Heart left ventricle (tissue), 16 donors: ENCODE measurements around the gene NOX4. TPM values are rescaled to one million over a fixed set of nuclear protein-coding genes. Genes with fewer than 3 reads are reported as not detected.
"Not testable (repeated sequence)": the region's sequence is repeated elsewhere in the genome, so short reads cannot be mapped to it uniquely, and the experiment has no call there.

Experiments used
- ATAC-seq, 4 donors: fragments of 200-7000 bp; cut with Tn5 transposase; one replicate each; pipeline ENCODE4 v1.9.1; 2020 to 2022; ENCODE audit warnings: moderate library complexity in 4 of 4, mild to moderate bottlenecking in 3 of 4, moderate number of reproducible peaks in 1 of 4
- DNase-seq, 5 donors: peaks; one replicate each; pipeline ENCODE4 v3.0.0-alpha.2; 2020
- H3K27ac ChIP-seq, 12 donors: fragments of 200-600 bp; sonication (generic) in 4 of 12; one replicate each; pipeline versions ENCODE4 v1.5.0 to v1.8.0; 2016 to 2022; ENCODE audit warnings: mild to moderate bottlenecking in 2 of 12
- H3K27me3 ChIP-seq, 9 donors: fragments of 200-600 bp; sonication (generic) in 2 of 9; one replicate each; pipeline versions ENCODE4 v1.5.1 to v1.8.0; 2016 to 2022; ENCODE audit warnings: mild to moderate bottlenecking in 3 of 9
- H3K36me3 ChIP-seq, 9 donors: fragments of 200-600 bp; sonication (generic) in 2 of 9; one replicate each; pipeline versions ENCODE4 v1.5.0 to v1.8.0; 2018 to 2022; ENCODE audit warnings: mild to moderate bottlenecking in 2 of 9
- H3K4me1 ChIP-seq, 12 donors: fragments of 200-600 bp; sonication (generic) in 4 of 12; one replicate each; pipeline versions ENCODE4 v1.5.0 to v1.8.0; 2016 to 2022; ENCODE audit warnings: mild to moderate bottlenecking in 3 of 12
- H3K4me3 ChIP-seq, 12 donors: fragments of 200-600 bp; sonication (generic) in 4 of 12; one replicate each; pipeline versions ENCODE4 v1.5.0 to v1.8.0; 2017 to 2022; ENCODE audit warnings: mild to moderate bottlenecking in 9 of 12, moderate library complexity in 4 of 12
- H3K9me3 ChIP-seq, 12 donors: fragments of 200-600 bp; sonication (generic) in 4 of 12; one replicate each; pipeline versions ENCODE4 v1.5.0 to v1.8.0; 2016 to 2022; ENCODE audit warnings: mild to moderate bottlenecking in 1 of 12
- POLR2A ChIP-seq, 2 donors: fragments of 450-650 bp; IDR thresholded peaks; one replicate each; pipeline ENCODE4 v1.6.1; 2017; ENCODE audit warnings: antibody characterized with exemption in 2 of 2, mild to moderate bottlenecking in 2 of 2, moderate library complexity in 2 of 2
- WGBS, 4 donors: extraction: QIAGEN DNeasy Blood & Tissue Kit in 2 of 4; methylation state at CpG; one replicate each; pipeline versions ENCODE4 v1.1.5 to v1.1.7; 2013 to 2018; 5-methylcytosine and 5-hydroxymethylcytosine counted together
- intact Hi-C, 10 donors: fragments of 100-400 bp; cut with DNase I; formaldehyde crosslinking; loops; one replicate each; pipeline versions ENCODE4 v1.11.1 to v1.14.2; 2022
- polyA plus RNA-seq, 2 donors: library from polyadenylated mRNA; stranded (reverse); fragments of 200-250 nt; gene quantifications; one replicate each; pipeline ENCODE4 v1.2.3, GENCODE V29; 2013
- total RNA-seq, 9 donors: library from RNA; depleted of rRNA in 2 of 9; stranded (reverse); fragments of >200 nt in 2 of 9; fragmentation: NEBNext Ultra II Directional in 3 of 9; extraction: Animal tissue kit (Norgen Biotek cat#: 25700) in 3 of 9; gene quantifications; one replicate each; pipeline versions ENCODE4 v1.1.0 to v1.2.4, GENCODE V29; 2016 to 2023
- TF ChIP-seq, protein P1 (sequence below), 12 donors: fragments of 200-600 bp; sonication (generic) in 4 of 12; IDR thresholded peaks; one replicate each; pipeline versions ENCODE4 v1.5.0 to v1.8.0; 2018 to 2022; ENCODE audit warnings: antibody characterized with exemption in 12 of 12, mild to moderate bottlenecking in 5 of 12
- donor health status: ischemic (EF 13 %, LVEDD 7.1; RV severe dilation, severe dysfunction).
- donor health status: healthy with polysubstance abuse.
- donor health status: DM: no; HTN: yes; CAD: no.
- donor health status: DM: no; HTN: no; CAD: no.
- donor health status: ischemic (EF 25% LVEDD 6.9; RV normal size, moderate dysfunction).
- donor health status: ischemic (EF 25% LVEDD 5.7; RV mildly dilated, moderate dysfunction).
- donor health status: healthy.
- donor health status: DM: yes; HTN: yes; CAD: no.
- donor health status: ischemic (EF 35%, LVEDD 5.7; RV mildly dilated, moderate dysfunction).
- donor health status: nonischemic (EF 11% LVEDD 7.7; RV severe dilation, severe dysfunction).
- donor health status: DM: yes; HTN: yes; CAD: no.
- donor health status: PGD.
- donor health status: ischemic (EF 29% LVEDD 5.4; RV normal size, mild dysfunction).
- donor health status: nonischemic (EF 23%, LVEDD 6.1; RV moderate dilation, normal function).

Gene NOX4
- total and polyA plus RNA-seq, 11 donors, result 2.1 to 8.6 (median 2.8) TPM

DNA sequence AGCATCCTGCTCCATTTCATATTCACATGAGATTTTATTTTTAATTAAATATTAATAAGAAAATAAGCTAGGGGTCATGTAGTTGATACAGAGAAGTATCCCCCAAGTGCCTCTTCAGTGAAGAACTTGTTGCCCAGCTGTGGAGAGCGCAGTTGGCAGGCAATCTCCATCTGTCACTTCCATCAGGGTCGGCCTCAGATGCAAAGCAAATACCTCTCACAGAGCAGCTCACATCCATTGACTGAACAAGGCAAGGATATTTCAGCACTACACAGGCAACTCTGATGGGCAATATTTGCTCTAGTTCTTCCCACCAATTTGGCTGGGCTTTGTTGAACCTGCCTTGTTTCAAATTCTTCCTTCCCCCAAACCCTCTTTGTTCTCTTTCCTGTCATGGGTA lies 129.4 kb downstream of the NOX4 start:
- ATAC-seq, result no peak
- DNase-seq, result no peak
- intact Hi-C loops, result no loop called here
- H3K9me3 ChIP-seq, result no peaks in the 10 kb centered on the region
- H3K4me3 ChIP-seq, result no peak overlapping the region
- 60 to 74% (median 64%) methylated on average over 2 of the region's 2 CpGs for WGBS, 4 donors
- no peaks in the 10 kb centered on the region for H3K27me3 ChIP-seq
- peaks cover 0 to 5% (median 0%) of the 10 kb centered on the region in 12 donors for H3K4me1 ChIP-seq
- TF ChIP-seq POLR2A (IDR thresholded peaks at IDR 0.05), result no peak
- TF ChIP-seq, protein P1, sequence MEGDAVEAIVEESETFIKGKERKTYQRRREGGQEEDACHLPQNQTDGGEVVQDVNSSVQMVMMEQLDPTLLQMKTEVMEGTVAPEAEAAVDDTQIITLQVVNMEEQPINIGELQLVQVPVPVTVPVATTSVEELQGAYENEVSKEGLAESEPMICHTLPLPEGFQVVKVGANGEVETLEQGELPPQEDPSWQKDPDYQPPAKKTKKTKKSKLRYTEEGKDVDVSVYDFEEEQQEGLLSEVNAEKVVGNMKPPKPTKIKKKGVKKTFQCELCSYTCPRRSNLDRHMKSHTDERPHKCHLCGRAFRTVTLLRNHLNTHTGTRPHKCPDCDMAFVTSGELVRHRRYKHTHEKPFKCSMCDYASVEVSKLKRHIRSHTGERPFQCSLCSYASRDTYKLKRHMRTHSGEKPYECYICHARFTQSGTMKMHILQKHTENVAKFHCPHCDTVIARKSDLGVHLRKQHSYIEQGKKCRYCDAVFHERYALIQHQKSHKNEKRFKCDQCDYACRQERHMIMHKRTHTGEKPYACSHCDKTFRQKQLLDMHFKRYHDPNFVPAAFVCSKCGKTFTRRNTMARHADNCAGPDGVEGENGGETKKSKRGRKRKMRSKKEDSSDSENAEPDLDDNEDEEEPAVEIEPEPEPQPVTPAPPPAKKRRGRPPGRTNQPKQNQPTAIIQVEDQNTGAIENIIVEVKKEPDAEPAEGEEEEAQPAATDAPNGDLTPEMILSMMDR (IDR thresholded peaks at IDR 0.05), result no peak
- H3K27ac ChIP-seq, result no peak overlapping the region
- H3K36me3 ChIP-seq, result no peaks in the 10 kb centered on the region

DNA sequence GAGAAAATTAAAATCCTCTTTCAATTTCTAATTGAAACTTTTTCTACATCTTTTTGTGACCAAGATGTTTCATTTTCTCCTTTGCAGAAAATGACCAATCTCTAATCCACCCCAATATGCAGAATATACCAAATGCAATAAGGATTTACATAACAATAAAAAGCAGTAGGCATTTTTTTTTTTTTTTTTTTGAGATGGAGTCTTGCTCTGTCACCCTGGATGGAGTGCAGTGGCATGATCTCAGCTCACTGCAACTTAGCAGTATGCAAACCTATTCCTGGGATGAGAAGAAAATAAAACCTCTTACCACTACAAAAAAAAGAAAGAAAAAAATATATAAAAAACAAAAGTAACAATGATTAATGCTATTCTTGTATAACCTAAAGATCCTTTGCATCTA lies 132.0 kb downstream of the NOX4 start:
- H3K27me3 ChIP-seq, DNase-seq, intact Hi-C loops, H3K9me3 ChIP-seq, H3K36me3 ChIP-seq, H3K4me3 ChIP-seq, H3K27ac ChIP-seq, H3K4me1 ChIP-seq, ATAC-seq: not testable (repeated sequence)

DNA sequence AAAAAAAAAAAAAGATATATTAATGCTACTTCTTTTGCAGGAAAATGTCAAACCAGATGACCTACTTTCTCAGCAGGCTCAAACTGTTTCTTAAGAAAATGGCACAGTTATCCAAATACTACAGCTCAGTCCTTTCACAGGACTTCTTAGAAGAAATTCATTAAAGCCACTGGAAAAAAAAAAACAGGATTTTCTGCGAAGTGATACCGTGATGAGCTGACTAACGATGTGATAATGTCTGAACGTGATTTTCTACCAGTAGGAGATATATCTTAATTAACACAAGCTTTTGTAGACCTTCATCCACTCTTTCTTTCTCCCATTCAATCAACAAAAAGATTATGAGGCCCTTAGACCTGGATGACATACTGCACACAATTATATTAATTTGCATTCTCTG lies 132.4 kb downstream of the NOX4 start:
- Histone ChIP-seq H3K4me1 (no peaks in the 10 kb centered on the region), H3K27ac (no peak overlapping the region), H3K27me3 (no peaks in the 10 kb centered on the region), H3K9me3 (no peaks in the 10 kb centered on the region), H3K4me3 (no peak overlapping the region), H3K36me3 (peaks cover 0 to 3% (median 0%) of the 10 kb centered on the region in 9 donors)
- TF ChIP-seq, protein P1 (IDR thresholded peaks at IDR 0.05), result no peak
- TF ChIP-seq POLR2A (IDR thresholded peaks at IDR 0.05), result no peak
- DNase-seq (no peak), ATAC-seq (no peak)
- intact Hi-C loops, result no loop called here
- WGBS, 4 donors, result 61 to 75% (median 67%) methylated on average over 4 of the region's 4 CpGs

DNA sequence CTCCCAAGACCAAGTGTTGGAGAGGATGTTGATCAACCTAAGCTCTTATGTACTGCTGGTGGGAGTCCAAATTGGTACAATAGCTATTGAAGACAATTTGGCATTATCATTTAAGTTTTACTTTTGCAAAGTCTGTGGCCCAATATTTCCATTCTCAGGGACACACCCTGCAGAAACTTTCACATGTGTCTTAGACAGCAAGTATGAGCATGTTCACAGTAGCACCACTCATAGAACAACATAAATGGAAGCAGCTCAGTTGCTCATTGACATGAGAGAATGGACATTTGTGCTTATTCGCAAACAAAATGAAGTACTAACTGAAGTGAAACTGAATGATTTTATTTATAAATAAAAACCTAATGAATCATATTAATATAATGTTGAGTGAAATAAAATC lies 135.5 kb downstream of the NOX4 start:
- H3K4me3 ChIP-seq, result no peak overlapping the region
- intact Hi-C loops, result no loop called here
- no peak for ATAC-seq

DNA sequence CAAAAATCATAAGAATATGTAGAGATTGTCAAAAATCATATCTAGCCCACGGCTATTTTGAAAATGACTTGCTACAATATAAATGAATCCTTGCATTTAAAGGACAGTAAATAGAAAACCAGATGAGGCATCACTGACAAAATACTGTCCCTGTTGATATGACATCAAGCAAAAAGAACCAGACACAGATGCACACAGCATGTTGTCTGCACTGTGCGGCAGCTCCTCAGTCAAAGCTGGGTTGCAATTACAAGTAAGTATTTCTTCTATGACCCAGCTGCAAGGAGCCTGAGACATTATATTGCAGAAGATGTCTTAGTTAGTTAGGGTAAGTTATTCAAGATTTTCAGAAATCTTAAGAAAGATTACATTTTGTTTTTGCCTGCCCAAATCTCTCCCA lies 136.7 kb downstream of the NOX4 start:
- DNase-seq, intact Hi-C loops, H3K9me3 ChIP-seq, H3K27me3 ChIP-seq, ATAC-seq, H3K27ac ChIP-seq, H3K4me3 ChIP-seq, H3K4me1 ChIP-seq: not testable (repeated sequence)
- peaks cover 0 to 12% (median 0%) of the 10 kb centered on the region in 9 donors for H3K36me3 ChIP-seq
- WGBS, 4 donors, result 93 to 97% (median 96%) methylated on average over 2 of the region's 2 CpGs

More for the DNA sequence above, 135.5 kb downstream of the NOX4 start:
- WGBS, 4 donors, result 94 to 100% (median 99%) methylated on average over 1 of the region's 1 CpG
- Histone ChIP-seq H3K4me1 (no peaks in the 10 kb centered on the region), H3K27me3 (no peaks in the 10 kb centered on the region), H3K27ac (no peak overlapping the region), H3K9me3 (no peaks in the 10 kb centered on the region), H3K36me3 (peaks cover 0 to 12% (median 0%) of the 10 kb centered on the region in 9 donors)
- TF ChIP-seq, protein P1 (IDR thresholded peaks at IDR 0.05), result no peak
- no peak for TF ChIP-seq POLR2A (IDR thresholded peaks at IDR 0.05)
- no peak for DNase-seq
